GM21529 (cell line): Measurements from ENCODE around the gene USP32.
"Not testable (repeated sequence)": the region's sequence is repeated elsewhere in the genome, so short reads cannot be mapped to it uniquely, and the experiment has no call there.

Source experiments
- ATAC-seq: cut with Tn5 transposase; IDR thresholded peaks from one replicate; pipeline ENCODE4 v1.9.1; 2021; ENCODE audit not compliant: unreplicated experiment

USP32 gene

DNA sequence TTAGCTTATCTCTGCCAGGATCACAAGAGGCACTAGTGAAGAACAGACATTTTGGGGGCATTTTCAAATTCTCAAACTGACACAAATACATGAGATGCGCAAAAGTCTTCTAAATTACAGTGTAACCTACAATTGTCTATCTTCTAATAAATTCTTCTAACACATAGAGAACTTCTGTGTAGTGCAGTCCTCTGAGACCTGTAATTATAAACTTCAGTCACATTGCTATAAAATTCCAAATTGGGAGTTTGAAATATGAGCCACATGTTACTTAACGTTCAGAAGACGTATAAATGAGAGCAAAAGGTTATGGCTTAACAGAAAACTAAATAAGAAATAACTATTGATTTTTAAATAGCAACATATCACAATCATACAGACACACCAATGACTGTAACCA lies 12.5 kb downstream of the USP32 start:
- not testable (repeated sequence) for ATAC-seq

DNA sequence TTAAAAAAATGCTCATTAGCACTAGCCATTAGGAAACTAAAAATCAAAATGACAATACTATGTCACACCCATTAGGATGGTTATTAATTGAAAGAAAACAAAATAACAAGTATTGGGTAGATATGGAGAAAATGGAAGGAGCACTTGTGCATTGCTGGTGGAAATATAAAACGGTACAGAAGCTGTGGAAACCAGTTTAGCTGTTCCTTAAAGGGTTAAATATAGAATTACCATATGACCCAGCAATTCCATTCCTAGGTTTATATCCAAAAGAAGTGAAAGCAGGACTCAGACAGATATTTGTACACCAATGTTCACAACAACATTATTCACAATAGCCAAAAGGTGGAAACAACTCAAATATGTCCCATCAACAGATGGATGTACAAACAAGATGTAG lies 13.7 kb downstream of the USP32 start:
- ATAC-seq, result not testable (repeated sequence)

DNA sequence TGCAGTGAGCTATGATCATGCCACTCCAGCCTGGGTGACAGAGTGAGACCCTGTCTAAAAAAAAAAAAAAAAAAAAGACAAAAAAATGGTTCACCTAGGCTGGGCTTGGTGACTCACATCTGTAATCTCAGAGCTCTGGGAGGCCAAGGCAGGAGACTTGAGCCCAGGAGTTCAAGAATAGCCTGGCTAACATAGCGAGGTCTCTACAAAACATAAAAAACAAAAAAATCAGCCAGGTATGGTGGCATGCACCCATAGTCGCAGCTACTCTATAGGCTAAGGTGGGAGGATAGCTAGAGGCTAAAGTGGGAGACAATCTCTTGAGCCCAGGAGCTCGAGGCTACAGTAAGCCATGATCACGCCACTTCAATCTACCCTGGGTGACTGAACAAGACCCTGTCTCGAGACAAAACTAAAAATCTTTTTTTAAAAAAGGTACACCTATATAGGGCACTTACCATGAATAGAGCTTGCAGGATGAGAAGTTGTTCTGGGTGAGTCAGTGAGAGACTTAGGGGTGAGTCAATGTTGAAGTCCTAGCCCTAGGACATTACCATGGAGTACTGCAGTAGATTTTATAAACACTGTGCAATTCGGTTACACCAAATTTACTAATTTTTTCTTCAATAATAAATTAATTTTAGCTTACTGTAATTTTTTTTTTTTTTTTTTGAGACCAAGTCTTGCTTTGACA lies 19.0 kb downstream of the USP32 start:
- no peak for ATAC-seq

DNA sequence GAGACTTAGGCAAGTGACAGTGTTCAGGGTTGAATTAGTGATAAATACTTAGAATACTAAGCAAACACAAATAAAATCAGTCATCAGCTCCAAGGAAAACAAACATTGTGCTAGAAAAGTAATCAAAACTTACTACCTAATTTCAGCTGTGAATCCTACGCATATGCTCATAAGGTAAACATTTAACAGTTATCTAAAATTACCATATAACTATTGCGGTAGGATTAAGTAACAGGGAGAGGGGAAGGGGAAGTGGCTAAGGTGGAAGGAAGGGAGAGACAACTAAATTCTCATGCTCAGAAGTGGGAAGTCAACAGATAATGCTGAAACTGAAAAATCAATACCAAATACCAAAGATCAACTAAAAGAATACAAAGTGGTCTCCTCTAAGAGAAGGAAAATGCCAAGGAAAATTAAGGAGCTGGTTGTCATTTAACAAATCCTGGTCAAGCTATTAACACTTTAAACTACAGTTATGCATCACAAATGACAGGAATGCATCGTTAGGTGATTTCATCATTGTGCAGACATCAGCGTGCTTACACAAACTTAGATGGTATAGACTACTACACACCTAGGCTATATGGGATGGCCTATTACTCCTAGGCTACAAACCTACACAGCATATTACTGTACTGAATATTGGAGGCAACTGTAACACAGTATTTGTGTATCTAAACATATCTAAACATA lies 20.0 kb downstream of the USP32 start:
- no peak for ATAC-seq

DNA sequence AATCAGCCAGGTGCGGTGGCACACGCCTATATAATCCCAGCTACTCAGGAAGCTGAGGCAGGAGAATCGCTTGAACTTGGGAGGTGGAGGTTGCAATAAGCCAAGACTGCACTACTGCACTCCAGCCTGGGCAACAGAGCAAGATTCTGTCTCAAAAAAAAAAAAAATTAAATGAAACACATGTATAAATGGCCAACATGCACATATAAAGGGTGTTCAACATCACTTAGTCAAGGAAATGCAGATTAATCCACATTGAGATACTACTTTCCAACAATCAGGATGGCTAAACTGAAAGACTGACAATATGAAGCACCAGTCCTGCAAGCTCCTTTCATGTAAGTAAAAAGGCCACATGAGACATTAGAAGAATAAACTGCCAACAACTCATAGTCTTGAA lies 20.5 kb downstream of the USP32 start:
- ATAC-seq, result no peak

DNA sequence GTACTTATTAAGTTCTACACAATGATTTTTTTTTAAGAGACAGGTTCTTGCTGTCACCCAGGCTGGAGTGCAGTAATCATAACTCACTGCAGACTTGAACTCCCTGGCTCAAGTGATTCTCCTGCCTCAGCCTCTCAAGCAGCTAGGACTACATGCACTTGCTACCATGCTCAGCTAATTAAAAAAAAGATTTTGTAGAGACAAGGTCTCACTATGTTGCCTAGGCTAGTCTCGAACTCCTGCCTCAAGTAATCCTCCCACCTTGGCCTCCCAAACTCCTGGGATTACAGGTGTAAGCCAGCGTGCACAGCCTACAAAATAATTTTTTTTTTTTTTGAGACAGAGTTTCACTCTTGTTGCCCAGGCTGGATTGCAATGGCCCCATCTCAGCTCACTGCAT lies 22.2 kb downstream of the USP32 start:
- ATAC-seq, result no peak

DNA sequence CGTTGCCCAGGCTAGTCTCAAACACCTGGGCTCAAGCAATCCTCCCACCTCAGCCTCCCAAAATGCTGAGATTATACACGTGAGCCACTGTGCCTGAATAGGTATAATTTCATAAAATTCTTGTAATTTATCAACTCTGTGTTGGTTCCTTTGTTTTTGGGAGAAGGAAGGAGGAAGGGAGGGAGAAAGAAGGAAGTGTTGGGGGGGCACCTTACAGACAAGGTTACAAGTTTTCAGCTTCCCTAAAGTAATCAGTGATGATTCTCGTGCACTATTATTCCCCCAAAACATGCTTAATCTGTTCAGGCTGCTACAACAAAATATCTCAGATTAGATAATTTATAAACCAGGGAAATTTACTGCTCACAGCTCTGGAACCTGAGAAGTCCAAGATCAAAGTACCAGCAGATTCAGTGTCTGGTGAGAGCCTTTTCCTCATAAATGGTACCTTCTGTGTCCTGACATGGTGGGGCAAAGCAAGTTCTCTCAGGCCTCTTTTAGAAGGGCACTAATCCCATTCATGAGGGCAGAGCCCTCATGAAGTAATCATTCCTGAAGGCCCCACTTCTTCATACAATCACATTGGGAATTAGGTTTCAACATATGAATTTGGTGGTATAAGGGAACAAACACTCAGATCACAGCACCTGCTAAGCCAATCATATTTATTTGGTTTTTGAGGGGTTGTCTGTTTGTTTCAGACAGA lies 28.1 kb downstream of the USP32 start:
- no peak for ATAC-seq

DNA sequence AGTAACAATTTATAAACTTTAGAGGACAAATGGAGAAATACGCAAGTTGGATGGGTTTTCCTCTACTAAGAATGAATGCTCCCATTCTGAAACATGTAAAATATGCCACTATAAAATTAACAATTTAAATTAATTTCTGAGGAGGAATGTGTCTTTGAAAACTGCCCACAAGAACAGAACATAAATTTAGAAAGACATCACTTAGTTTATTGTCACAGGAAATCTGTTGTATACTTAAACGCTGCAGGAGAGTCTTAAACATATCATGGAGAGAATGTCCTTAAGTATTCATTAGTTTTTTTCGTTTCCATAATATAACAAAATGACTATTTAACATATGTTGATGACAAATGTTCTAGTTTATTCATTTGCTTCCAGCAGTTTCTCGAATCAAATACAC lies 29.6 kb downstream of the USP32 start:
- ATAC-seq, result no peak

DNA sequence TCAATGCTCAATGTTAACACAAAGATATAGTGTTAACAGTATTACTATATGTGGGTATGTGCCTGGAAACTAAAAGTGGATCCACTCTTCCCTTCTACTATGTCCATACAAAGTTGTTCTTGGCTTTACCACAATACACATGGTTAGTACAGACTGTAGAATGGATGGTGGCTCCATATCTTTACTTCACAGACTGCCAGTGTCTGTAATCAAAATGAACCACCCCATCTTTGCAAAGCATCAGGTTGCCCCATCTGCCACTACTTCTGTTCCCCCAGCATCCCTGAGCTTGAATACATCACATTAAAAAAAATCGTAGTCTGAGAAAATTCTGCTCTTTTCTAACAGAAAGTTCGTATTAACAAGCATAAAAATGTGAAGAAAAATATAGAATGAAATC lies 30.0 kb downstream of the USP32 start:
- no peak for ATAC-seq

DNA sequence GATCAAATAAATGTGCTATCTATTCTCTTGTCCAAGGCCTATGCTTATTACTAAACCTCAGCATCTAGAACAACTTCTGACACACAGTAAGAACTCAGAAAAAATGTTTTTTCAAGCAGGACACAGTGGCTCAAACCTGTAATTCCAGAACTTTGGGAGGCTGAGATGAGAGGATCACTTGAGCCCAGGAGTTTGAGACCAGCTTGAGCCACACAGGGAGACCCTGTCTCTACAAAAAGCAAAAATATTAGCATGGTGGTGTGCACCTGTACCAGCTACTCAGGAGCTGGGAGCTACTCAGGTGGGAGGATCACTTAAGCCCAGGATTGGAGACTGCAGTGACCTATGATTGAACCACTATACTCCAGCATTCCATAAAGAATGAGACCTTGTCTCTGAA lies 32.5 kb downstream of the USP32 start:
- ATAC-seq, result no peak

DNA sequence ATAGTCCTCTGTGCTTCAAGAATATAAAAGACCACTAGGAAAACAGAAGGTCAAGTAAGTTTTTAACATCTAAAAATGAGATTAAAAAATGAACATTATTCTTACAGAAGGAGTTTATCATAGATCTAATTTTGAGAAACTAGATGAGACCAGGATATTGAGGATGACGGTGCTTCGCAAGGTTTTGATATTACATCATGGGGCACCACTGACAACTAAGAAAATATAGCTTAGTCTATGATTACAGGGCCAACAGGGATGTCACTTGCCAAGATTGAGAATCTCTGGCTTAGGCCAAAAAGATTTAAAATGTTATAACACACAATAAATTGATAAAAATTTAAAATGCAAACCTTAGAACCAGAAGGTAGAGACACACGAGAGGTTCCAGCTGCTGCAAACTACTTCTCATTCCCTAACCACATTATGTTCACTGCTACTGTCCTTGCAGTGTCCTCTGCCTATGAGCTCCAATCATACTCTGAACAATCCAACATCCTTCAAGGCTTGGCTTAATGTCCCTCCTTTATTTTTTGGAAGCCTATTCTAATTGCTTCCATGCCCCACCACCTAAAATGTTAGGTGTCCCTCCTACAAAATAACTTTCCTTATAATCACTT lies 33.2 kb downstream of the USP32 start:
- ATAC-seq, result no peak

DNA sequence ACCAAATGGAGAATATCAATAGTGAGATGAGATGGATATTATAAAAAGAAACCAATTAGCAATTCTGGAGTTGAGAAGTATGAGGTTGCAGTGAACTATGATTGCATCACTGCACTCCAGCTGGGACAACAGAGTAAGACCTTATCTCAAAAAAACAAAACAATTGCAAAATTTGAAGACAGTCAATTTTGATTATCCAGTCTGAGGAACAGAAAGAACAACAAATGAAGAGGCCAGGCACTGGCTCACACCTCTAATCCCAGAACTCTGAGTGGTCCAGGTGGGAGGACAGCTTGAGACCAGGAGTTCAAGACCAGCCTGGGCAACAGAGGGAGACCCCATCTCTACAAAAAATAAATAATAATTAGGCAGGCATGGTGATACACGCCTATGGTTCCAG lies 35.0 kb downstream of the USP32 start:
- ATAC-seq, result no peak

DNA sequence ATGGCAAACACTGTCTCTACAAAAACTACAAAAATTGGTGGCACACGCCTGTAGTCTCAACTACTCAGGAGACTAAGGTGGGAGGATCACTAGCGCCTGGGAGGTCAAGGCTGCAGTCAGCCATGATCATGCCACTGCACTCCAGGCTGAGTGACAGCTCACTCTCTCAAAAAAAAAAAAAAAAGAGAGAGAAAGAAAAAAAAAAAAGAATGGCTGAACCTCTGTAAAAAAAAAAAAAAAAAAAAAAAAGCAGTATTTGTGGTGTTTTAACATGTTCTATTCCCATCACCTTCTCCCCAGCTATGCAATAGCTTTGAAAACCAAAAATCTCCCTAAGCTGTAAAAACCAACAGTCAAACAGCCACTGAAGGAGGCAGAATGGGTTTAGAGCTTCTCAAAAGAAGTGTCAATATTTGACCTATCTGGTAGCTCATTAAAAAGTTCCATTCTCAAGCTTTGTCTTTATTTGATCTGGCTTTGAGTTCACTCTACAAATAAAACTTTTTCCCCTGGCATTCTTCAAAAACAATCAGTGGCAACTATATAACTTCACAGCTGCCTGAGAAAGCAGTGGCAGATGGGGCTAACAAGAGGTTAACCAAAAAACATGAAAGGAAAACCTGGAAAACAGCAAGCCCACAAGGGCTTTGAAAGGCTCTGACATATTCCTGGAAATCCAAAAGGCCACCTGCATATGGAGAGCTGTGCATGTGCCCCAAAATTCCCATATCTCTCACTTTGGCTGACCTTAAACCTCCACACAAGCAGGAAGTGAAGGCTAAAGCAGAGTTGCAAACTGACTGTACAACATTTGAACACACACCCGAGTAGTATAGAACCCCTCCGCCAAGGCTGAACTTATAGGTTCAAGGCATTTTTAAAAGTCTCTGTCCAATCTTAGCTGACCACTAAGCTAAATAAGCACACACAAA lies 36.0 kb downstream of the USP32 start:
- ATAC-seq, result no peak

DNA sequence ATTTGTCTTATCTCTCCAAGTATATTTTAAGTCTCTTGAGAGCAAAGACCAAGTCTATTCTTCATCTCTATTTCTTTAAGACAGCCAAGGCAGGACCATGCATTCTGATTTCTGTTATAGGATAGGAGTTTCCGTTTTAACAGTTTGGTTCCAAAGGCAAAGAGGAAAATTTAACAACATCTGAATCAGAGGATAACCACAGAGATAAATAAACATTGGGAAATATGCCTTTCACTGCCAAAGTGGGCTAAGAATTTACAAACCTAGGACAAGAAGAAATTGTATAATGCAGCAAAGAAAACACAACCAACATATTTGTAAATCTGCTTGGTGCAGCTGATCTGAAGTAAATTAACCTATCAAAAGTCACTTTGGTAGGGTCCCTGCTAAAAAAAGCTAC lies 37.7 kb downstream of the USP32 start:
- no peak for ATAC-seq

DNA sequence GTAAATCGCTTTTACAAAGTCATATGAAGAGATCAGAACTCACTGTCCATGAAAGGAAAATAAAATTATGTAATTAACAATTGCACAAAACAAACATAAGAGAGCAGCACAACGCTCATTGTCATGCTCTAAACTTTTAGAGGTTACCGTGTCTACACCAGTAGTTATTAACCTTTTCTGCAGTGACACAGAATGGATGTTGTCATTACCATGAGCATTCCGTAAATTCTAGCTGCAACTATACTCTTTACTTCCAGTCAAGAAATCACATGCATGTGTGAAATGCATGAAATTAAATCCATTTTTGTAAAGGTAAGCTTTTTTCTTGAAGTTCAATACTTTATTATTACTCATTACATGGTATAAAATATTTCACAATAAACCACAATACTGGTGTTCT lies 38.2 kb downstream of the USP32 start:
- ATAC-seq, result no peak

DNA sequence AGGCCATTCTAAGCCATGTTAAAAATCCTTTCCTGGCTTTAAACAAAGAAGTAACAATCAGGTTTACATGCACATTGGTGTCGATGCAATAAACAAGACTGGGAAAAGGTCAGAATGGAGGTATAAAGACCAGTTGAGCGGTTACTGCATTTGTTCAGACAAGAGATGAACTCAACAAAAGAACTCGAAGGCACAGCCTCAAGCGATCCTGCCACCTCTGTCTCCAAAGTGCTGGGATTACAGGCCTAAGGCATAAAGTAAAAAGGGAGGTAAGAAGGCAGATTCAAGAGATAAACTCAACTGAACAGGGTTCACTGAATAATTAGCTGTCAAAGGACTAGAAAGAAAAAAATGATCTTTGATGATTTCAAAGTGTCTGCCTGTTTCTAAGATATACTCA lies 39.4 kb downstream of the USP32 start:
- no peak for ATAC-seq

DNA sequence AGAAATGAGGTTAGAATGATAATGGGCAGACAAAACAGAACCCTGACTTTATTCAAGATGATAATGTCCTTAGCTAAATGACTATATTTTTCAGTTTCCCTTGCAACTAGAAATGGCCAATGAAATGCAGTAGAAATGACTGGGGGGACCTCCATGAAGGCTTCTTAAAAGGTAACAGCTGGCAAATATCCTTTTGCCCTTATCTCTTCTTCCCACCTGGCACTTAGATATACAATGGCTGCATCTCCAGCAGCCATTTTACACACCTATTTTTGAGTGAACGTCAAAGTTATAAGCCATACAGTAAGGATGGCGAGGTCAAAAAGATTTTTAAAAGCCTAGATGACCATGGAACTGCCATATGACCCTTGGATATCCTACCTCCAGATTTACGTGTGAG lies 39.9 kb downstream of the USP32 start:
- ATAC-seq, result no peak

DNA sequence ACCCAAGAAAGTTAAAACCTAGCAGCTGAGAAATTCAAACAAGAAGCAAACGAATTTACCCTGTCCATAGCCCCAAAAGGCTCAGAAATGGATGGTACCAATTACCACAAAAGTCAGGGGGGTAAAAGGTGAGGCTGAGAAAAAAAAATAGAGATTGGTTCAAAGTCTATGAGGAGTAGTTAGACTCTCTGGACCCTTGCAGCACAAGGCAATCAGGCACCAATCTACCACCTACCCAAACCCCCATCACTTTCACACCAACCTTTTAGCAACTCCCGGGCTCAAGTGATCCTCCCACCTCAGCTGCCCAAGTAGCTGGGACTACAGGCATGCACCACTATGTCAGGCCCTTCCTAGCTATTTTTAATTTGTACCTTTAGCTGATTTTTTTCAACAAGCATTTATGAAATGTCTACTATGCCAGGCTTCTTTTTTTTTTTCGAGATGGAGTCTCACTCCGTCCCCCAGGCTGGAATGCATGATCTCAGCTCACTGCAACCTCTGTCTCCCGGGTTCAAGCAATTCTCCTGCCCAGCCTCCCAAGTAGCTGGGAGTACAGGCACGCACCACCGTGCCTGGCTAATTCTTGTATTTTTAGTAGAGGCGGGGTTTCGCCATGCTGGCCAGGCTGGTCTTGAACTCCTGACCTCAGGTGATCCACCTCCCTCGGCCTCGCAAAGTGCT lies 40.8 kb downstream of the USP32 start:
- no peak for ATAC-seq

DNA sequence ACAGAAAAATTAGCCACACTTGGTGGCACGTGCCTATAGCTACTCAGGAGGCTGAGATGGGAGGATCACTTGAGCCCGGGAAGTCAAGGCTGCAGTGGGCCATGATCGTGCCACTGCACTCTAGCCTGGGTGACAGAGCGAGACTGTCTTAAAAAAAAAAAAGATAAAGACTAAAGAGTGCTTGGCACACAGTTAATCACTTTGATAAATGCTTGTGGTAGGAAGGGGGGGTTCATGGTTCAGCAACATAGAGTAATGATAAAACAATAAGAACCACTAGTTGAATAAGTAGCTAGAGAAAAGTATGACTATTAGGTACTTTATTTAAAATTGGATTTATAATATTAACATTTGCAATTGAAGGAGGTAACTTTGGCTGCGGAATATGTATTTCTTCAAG lies 43.3 kb downstream of the USP32 start:
- no peak for ATAC-seq

DNA sequence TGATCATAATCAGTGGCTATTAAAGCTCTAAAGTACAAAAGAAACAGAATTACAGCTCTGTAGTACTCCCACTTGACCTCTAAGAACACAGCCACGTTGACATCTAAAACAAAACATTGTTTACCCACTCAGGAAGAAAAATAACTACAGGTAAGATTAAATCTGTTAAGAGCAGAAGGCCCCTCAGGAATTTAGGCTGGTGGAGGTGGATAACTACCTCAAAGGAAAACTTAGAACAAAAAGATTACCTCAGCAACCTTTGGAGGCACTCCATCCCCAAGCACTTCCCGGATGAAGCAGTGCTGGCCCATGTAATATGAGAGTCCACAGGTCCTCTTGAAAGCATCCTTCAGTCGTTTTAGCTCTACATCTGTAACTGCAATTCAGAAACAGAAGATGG lies 46.7 kb downstream of the USP32 start:
- no peak for ATAC-seq
